Activated CD4-positive, alpha-beta T cell treated with anti-CD3 and anti-CD28 coated beads, Interleukin-2, amount 10 ng/mL, durations not matched to agents 7 days and 5 days (primary cell): Measurements from ENCODE around the gene CHD9. TPM values are rescaled to one million over a fixed set of nuclear protein-coding genes. Genes with fewer than 3 reads are reported as not detected.

Experiments
- CTCF ChIA-PET: fragments of 350-600 bp; sonication (Branson Sonifier 250); formaldehyde crosslinking; loops from one replicate; lab custom pipeline; 2021; ENCODE audit warnings: antibody characterized with exemption; lab: Charles Lee
- POLR2A ChIA-PET: fragments of 350-600 bp; sonication (Branson Sonifier 250); formaldehyde crosslinking; loops from one replicate; lab custom pipeline; 2021; ENCODE audit warnings: antibody characterized with exemption; lab: Charles Lee
- DNase-seq: peaks from one replicate; pipeline ENCODE4 v3.0.0-alpha.2; 2020
- H3K27ac Mint-ChIP-seq: one replicate; pipeline ENCODE4 v1.8.0; 2021; ENCODE audit warnings: mild to moderate bottlenecking, moderate library complexity, mixed read lengths
- H3K27me3 Mint-ChIP-seq: one replicate; pipeline ENCODE4 v1.8.0; 2021; ENCODE audit warnings: mixed read lengths
- H3K36me3 Mint-ChIP-seq: one replicate; pipeline ENCODE4 v1.8.0; 2021; ENCODE audit warnings: low read depth, mixed read lengths
- H3K4me1 Mint-ChIP-seq: one replicate; pipeline ENCODE4 v1.8.0; 2021; ENCODE audit warnings: mixed read lengths
- H3K4me3 Mint-ChIP-seq: one replicate; pipeline ENCODE4 v1.8.0; 2021; ENCODE audit warnings: mild to moderate bottlenecking, moderate library complexity, mixed read lengths
- H3K9me3 Mint-ChIP-seq: one replicate; pipeline ENCODE4 v1.8.0; 2021; ENCODE audit warnings: mixed read lengths
- total RNA-seq, 2 experiments: library from RNA; stranded (reverse); gene quantifications; one replicate each; pipeline ENCODE4 v1.2.3, GENCODE V29; 2021

CHD9 gene
- total RNA-seq, 2 experiments from 2014 or later, result 20.5 to 23.9 TPM

DNA sequence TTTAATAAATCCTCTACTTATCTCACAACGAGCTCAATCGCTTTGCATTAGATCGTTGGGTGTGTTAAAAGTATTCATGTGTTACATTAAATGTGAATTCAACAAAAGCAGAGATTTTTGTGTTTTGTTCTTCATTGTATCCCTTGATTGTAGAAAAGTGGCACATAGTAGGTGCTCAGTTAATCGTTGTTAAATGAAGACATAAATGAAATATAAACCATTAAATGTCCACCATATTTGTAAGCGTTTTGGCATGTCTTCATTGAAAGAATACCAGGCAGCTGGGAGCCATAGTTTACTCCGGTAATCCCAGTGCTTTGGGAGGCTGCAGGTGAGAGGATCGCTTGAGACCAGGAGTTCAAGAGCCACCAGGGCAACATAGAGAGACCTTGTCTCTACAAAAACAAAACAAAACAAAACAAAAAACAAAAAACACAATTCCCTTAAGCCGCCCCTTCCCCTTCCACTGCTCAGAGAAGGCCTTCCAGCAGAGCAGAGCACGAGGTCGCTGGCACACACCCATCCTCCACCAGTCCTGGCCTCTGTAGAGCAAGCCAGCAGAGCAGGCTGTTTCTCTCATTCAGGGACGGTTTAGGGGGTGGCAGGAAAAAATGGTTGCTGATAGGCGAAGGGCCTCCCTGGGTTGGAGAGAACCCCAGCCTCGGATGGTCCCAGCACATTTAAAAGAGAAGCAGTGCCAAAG is 673 bp upstream of the CHD9 start:
- no peaks in the 10 kb centered on the region for H3K36me3 Mint-ChIP-seq
- ChIA-PET POLR2A (no interaction called here), CTCF (interaction anchor here (0.7 to 2.8 kb wide), 9 partner anchors 10 to 400 kb away, joined by 3 to 22 read pairs (median 4); no protein-coding TSS in a partner anchor)
- peaks cover 46% of the 10 kb centered on the region for H3K4me1 Mint-ChIP-seq
- peak overlapping the region; percentile 77 for H3K4me3 Mint-ChIP-seq
- H3K27ac Mint-ChIP-seq, result peak overlapping the region; percentile 86
- peak; percentile 13 for DNase-seq
- H3K27me3 Mint-ChIP-seq, result no peaks in the 10 kb centered on the region
- no peaks in the 10 kb centered on the region for H3K9me3 Mint-ChIP-seq

DNA sequence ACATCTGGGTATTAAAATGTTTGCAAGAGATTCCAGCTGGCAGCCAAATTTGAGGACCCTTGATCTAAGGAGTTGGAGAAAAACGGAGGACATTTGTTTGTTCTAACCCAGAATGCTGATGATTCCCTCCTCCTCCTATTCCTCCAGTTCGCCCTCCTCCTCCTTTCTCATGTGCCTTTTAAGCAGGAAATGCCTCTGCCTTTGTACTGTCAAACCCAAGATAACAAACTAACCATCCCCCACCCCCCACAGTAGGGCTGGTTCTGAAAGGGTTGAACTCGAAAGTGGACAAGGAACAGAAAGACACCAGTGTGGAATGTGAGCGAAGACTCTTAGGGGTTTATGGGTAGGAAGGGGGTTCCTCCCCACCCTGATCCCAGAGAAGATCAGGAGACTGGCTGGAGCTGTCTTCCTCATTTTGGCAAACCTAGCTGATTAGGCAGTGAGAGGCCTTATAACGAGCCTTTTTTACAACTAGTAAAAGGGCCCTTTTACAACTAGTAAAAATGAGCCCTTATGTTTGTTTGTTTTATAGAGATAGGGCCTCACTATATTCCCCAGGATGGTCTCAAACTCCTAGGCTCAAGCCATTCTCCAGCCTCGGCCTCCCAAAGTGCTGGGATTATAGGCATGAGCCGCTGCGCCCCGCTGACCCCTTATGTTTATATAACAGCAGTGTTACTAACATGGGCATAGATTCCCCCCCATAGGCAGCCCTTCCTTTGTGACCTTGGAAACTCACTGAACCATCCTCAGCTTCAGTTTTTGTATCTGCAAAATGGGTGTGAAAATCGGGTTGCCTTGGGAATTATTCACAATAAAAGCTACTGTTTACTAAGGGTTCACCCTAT is 975 bp downstream of the CHD9 start:
- CTCF ChIA-PET, result interaction anchor here (0.8 to 2.8 kb wide), 12 partner anchors 10 to 493 kb away, joined by 3 to 22 read pairs (median 4); no protein-coding TSS in a partner anchor
- Mint-ChIP-seq H3K36me3 (no peaks in the 10 kb centered on the region), H3K27me3 (no peaks in the 10 kb centered on the region), H3K27ac (peak overlapping the region; percentile 89), H3K4me1 (peaks cover 48% of the 10 kb centered on the region), H3K4me3 (peak overlapping the region; percentile 77), H3K9me3 (no peaks in the 10 kb centered on the region)
- peak; percentile 13 for DNase-seq
- POLR2A ChIA-PET, result no interaction called here

GRCh38 chr16:53056392-53056881 is 1.6 kb downstream of the CHD9 start:
- Mint-ChIP-seq H3K27me3 (no peaks in the 10 kb centered on the region), H3K36me3 (no peaks in the 10 kb centered on the region), H3K4me3 (no peak overlapping the region), H3K9me3 (no peaks in the 10 kb centered on the region), H3K4me1 (peaks cover 53% of the 10 kb centered on the region), H3K27ac (no peak overlapping the region)
- no peak for DNase-seq
- ChIA-PET POLR2A (no interaction called here), CTCF (interaction anchor here (0.8 to 2.8 kb wide), 3 partner anchors 9 to 462 kb away, joined by 3 to 22 read pairs (median 4); no protein-coding TSS in a partner anchor)

- ChIA-PET POLR2A (no interaction called here), CTCF (interaction anchor here (1.2 kb wide), 1 partner anchor 10 kb away, joined by 3 read pairs; no protein-coding TSS in a partner anchor)
- Mint-ChIP-seq H3K27ac (no peak overlapping the region), H3K4me1 (peaks cover 56% of the 10 kb centered on the region), H3K36me3 (no peaks in the 10 kb centered on the region), H3K27me3 (no peaks in the 10 kb centered on the region), H3K9me3 (no peaks in the 10 kb centered on the region), H3K4me3 (no peak overlapping the region)
- no peak for DNase-seq
These were observed 2.9 kb downstream of the CHD9 start for GRCh38 chr16:53057658-53058057.

DNA sequence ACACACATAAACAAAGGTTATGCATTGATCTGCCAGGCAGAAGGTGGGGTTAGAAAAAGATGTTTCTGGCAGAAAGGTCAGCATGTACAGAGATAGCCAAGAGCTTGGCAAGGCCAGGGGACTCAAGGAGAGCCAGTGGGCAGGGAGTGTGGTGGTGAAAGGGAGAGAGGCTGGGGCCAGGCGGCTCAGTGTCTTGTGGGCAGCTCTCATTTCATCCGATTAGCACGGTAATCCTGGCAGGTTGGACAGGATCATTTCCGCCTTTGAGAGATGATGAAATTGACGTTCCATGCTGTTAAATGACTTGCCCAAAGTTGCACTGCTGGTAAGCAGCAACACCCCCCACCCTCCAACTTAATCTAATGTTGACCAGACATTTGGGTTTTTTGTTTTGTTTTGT is 3.6 kb downstream of the CHD9 start:
- Mint-ChIP-seq H3K27me3 (no peaks in the 10 kb centered on the region), H3K27ac (no peak overlapping the region), H3K4me3 (no peak overlapping the region), H3K4me1 (peaks cover 48% of the 10 kb centered on the region), H3K36me3 (no peaks in the 10 kb centered on the region), H3K9me3 (no peaks in the 10 kb centered on the region)
- POLR2A ChIA-PET, result no interaction called here
- no peak for DNase-seq
- CTCF ChIA-PET, result no interaction called here

- Mint-ChIP-seq H3K36me3 (no peaks in the 10 kb centered on the region), H3K4me3 (no peak overlapping the region), H3K4me1 (peaks cover 47% of the 10 kb centered on the region), H3K27ac (no peak overlapping the region), H3K27me3 (no peaks in the 10 kb centered on the region), H3K9me3 (no peaks in the 10 kb centered on the region)
- DNase-seq, result no peak
- ChIA-PET CTCF (interaction anchor here (1.4 kb wide), 1 partner anchor 215 kb away, joined by 3 read pairs; no protein-coding TSS in a partner anchor), POLR2A (no interaction called here)
These were observed 4.1 kb downstream of the CHD9 start for GRCh38 chr16:53058882-53059281.

- ChIA-PET POLR2A (no interaction called here), CTCF (interaction anchor here (0.5 to 1.4 kb wide), 2 partner anchors 45 to 214 kb away, joined by 3 read pairs; no protein-coding TSS in a partner anchor)
- Mint-ChIP-seq H3K9me3 (no peaks in the 10 kb centered on the region), H3K27ac (no peak overlapping the region), H3K4me1 (peaks cover 45% of the 10 kb centered on the region), H3K27me3 (no peaks in the 10 kb centered on the region), H3K4me3 (no peak overlapping the region), H3K36me3 (no peaks in the 10 kb centered on the region)
- DNase-seq, result no peak
These were observed 4.9 kb downstream of the CHD9 start for GRCh38 chr16:53059672-53060071.

GRCh38 chr16:53061256-53061655 is 6.5 kb downstream of the CHD9 start:
- Mint-ChIP-seq H3K9me3 (no peaks in the 10 kb centered on the region), H3K27ac (peak overlapping the region; percentile 61), H3K4me1 (peaks cover 47% of the 10 kb centered on the region), H3K4me3 (no peak overlapping the region), H3K36me3 (no peaks in the 10 kb centered on the region), H3K27me3 (no peaks in the 10 kb centered on the region)
- ChIA-PET POLR2A (no interaction called here), CTCF (no interaction called here)
- no peak for DNase-seq

GRCh38 chr16:53061701-53062159 is 6.9 kb downstream of the CHD9 start:
- Mint-ChIP-seq H3K4me3 (no peak overlapping the region), H3K27me3 (no peaks in the 10 kb centered on the region), H3K9me3 (no peaks in the 10 kb centered on the region), H3K27ac (peak overlapping the region; percentile 72), H3K4me1 (peaks cover 46% of the 10 kb centered on the region), H3K36me3 (no peaks in the 10 kb centered on the region)
- CTCF ChIA-PET, result no interaction called here
- POLR2A ChIA-PET, result no interaction called here
- peak; percentile 12 for DNase-seq

DNA sequence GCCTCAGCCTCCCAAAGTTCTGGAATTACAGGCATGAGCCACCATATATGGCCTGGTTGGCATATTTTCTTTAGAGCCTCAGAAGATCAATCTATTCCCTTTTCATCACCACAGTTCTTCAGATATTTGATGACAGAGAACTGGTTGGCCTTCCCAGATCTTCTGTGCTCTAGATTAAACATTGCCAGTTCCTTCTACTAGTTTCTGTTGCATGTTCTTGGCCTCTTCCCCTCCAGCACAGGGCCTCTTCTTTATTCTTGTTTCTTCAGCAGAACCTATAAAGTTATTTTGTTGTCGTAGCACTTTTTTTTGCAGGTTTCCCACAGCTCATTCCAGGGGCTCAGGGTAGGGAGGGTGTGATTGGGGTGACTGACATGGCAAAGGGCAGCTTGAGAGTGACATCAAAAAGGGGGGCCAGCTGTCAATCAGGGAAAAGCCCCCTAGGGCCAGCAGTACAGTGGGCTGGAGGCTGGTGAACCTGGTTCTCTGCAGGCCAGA is 9.3 kb downstream of the CHD9 start:
- ChIA-PET POLR2A (no interaction called here), CTCF (interaction anchor here (2.2 to 3.6 kb wide), 2 partner anchors 9 to 39 kb away, joined by 6 to 22 read pairs; partner anchors contain the start of gene CHD9)
- Mint-ChIP-seq H3K27ac (no peak overlapping the region), H3K27me3 (no peaks in the 10 kb centered on the region), H3K4me3 (no peak overlapping the region), H3K36me3 (no peaks in the 10 kb centered on the region), H3K4me1 (peaks cover 46% of the 10 kb centered on the region), H3K9me3 (no peaks in the 10 kb centered on the region)
- no peak for DNase-seq

DNA sequence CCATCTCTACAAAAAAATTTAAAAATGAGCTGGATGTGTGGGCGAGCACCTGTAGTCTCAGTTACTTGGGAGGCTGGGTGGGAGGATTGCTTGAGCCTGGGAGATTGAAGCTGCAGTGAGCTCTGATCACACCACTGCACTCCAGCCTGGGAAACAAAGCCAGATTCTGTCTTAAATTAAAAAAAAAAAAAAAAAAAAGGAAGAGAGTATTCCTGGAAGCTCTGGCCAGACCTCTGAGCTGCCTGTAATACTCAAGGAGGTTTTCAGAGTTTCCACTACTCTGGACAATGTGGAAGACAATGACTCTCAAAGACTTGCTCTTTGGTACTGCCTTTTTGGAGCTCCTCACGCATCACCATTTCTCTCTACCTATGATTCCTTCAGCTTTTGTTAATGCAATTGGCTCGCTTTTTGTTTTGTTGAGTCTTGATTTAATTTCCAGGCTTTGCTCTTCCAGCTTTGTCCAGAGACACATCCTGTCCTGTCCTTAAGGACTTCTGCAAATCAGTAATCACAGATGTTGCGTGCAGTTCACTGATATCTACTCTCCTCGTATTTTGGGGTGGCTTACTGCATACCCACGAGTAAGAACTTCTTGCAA is 10.8 kb downstream of the CHD9 start:
- Mint-ChIP-seq H3K36me3 (no peaks in the 10 kb centered on the region), H3K27me3 (no peaks in the 10 kb centered on the region), H3K27ac (no peak overlapping the region), H3K9me3 (no peaks in the 10 kb centered on the region), H3K4me3 (no peak overlapping the region), H3K4me1 (peaks cover 56% of the 10 kb centered on the region)
- ChIA-PET CTCF (interaction anchor here (2.2 to 3.6 kb wide), 2 partner anchors 10 to 37 kb away, joined by 6 to 22 read pairs; partner anchors contain the start of gene CHD9), POLR2A (no interaction called here)
- DNase-seq, result no peak

DNA sequence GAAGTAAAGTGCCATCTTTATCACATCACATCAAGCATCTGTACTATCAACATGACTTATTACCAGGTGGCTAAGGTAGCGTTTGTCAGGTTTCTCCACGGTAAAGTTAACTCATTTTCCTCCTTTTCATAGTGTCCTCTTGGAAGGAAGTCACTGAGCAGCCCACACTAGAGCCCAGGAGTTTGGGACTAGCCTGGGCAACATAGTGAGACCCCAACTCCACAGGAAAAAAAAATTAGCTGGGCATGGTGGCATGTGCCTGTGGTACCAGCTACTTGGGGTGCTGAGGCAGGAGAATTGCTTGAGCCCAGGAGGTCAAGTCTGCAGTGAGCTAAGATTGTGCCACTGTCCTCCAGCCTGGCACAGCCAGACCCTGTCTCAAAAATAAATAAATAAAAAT is 12.9 kb downstream of the CHD9 start:
- peaks cover 3% of the 10 kb centered on the region for H3K36me3 Mint-ChIP-seq
- H3K27ac Mint-ChIP-seq, result no peak overlapping the region
- H3K4me1 Mint-ChIP-seq, result peaks cover 47% of the 10 kb centered on the region
- ChIA-PET CTCF (interaction anchor here (0.6 to 1.0 kb wide), 2 partner anchors 10 to 13 kb away, joined by 3 to 6 read pairs; partner anchors contain the start of gene CHD9), POLR2A (no interaction called here)
- no peaks in the 10 kb centered on the region for H3K9me3 Mint-ChIP-seq
- H3K27me3 Mint-ChIP-seq, result no peaks in the 10 kb centered on the region
- no peak overlapping the region for H3K4me3 Mint-ChIP-seq
- DNase-seq, result no peak
